H1 (cell line): ENCODE measurements around the gene TMEM144. TPM values are rescaled to one million over a fixed set of nuclear protein-coding genes. Genes with fewer than 3 reads are reported as not detected.
A peak's percentile ranks its signal among the peaks of the same experiment; 100 is the strongest.

ENCODE experiments used
- CHD7 ChIP-seq: fragments of 300-600 bp; sonication (generic); IDR thresholded peaks from 2 replicates; pipeline ENCODE4 v1.7.1; 2012; ENCODE audit warnings: low read length, moderate library complexity, mild to moderate bottlenecking, inconsistent platforms; ENCODE audit not compliant: insufficient replicate concordance
- SUZ12 ChIP-seq: fragments of 200-600 bp; sonication (generic); IDR thresholded peaks from 2 replicates; pipeline ENCODE4 v1.6.1; 2012; ENCODE audit warnings: mild to moderate bottlenecking, inconsistent platforms, low read length, moderate library complexity, mixed read lengths
- polyA plus RNA-seq, 7 experiments: library from polyadenylated mRNA; depleted of rRNA in 3 of 7; stranded (reverse) in 5 of 7; unstranded in 2 of 7; fragments of >200 nt in 5 of 7; fragments of 200-250 nt in 2 of 7; gene quantifications; 1 replicate in 5 of 7; 2 replicates in 1 of 7; 4 replicates in 1 of 7; pipeline versions ENCODE4 v1.2.1 to v1.2.3, GENCODE V29; 2011 to 2013; ENCODE audit warnings: missing spikeins in 2 of 7, mixed read lengths in 2 of 7
- total RNA-seq: library from RNA; stranded (reverse); fragmentation: NEBNext Ultra II Directional; extraction: Animal tissue kit (Norgen Biotek cat#: 25700); gene quantifications from 2 replicates; pipeline ENCODE4 v1.2.1, GENCODE V29; 2021

Gene TMEM144
- total and polyA plus RNA-seq, 2 of the 8 experiments (the other 6 are each of a cell fraction or from before 2014, with no cell fraction given), result 1.9 to 2.6 TPM

- peak; percentile 74 for TF ChIP-seq CHD7
- no peak for TF ChIP-seq SUZ12
Measured at GRCh38 chr4:158172261-158173258, 37.7 kb upstream of the TMEM144 start, which contains the start of gene GASK1B (continued).
